HG03354 (cell line): Measurements from ENCODE around the gene MRPS2.
"Not testable (repeated sequence)": the region's sequence is repeated elsewhere in the genome, so short reads cannot be mapped to it uniquely, and the experiment has no call there.

Experiments used
- ATAC-seq: cut with Tn5 transposase; IDR thresholded peaks from one replicate; pipeline ENCODE4 v1.9.1; 2021; ENCODE audit warnings: mild to moderate bottlenecking; ENCODE audit not compliant: unreplicated experiment, poor library complexity, severe bottlenecking

Gene MRPS2

GRCh38 chr9:135500525-135501260 lies at the start of gene MRPS2:
Gene MRPS2 (plus strand): TSS chr9:135500682. CDS start chr9:135500711, 29 bp downstream.
- peak; percentile 91 for ATAC-seq

DNA sequence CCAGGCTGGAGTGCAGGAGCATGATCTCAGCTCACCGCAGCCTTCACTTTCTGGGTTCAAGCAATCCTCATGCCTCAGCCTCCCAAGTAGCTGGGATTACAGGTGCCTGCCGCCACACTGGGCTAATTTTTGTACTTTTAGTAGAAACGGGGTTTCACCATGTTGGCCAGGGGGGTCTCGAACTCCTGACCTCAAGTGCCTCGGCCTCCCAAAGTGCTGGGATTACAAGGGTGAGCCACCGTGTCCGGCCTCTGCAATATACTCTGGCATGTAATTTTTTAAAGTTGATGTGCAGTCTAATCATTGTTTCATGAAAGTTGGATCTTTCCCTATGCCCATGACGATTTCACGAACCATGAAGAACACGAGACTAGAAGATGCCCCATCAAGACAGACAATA lies 49.5 kb upstream of the MRPS2 start:
- no peak for ATAC-seq

- ATAC-seq = not testable (repeated sequence)
Observed at GRCh38 chr9:135451909-135452308, 48.6 kb upstream of the MRPS2 start.

DNA sequence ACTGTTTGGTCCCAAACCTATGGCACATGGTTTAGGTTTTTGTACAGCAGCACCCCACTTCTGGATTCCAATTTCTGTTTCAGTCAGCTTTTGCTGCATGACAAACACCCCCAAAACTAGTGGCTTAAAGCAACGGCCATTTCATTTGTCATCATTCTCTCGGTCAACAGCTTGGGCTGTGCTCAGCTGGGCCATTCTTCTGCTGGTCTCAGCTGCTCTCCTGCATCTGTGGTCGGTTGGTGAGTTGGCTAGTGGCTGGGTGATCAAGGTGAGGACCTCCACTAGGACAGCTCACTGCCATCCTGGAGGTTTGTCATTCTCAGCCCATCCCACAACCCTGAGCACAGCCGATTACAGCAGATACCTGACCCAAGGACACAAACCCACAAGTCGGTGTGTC lies 45.7 kb upstream of the MRPS2 start:
- ATAC-seq = no peak

- no peak for ATAC-seq
Observed at GRCh38 chr9:135455401-135456030, 45.0 kb upstream of the MRPS2 start.

- ATAC-seq = no peak
Observed at GRCh38 chr9:135456436-135457104, 43.9 kb upstream of the MRPS2 start.

- ATAC-seq = not testable (repeated sequence)
Observed at GRCh38 chr9:135458478-135458877, 42.0 kb upstream of the MRPS2 start.

DNA sequence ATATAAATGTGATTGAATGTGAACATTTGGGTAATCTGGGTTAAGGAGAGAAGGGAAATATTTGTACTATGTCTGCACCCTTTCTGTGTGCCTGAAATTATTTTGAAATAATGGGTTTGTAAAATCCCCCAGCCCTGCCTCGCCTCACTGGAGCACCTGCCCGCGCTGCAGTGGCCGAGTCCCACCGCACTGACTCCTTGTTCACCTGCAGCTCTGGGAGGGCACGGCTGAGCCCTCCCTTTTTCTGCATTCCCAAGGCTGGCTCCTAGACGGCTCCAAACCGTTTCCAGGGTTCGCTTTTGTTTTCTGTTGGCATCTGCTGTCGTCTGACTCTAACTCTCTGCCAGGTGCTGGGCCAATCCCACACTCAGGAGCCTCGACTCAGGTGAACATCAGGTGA lies 38.5 kb upstream of the MRPS2 start:
- no peak for ATAC-seq

GRCh38 chr9:135463140-135463539 lies 37.3 kb upstream of the MRPS2 start:
- ATAC-seq = no peak

GRCh38 chr9:135464181-135464580 lies 36.3 kb upstream of the MRPS2 start:
- ATAC-seq = no peak

DNA sequence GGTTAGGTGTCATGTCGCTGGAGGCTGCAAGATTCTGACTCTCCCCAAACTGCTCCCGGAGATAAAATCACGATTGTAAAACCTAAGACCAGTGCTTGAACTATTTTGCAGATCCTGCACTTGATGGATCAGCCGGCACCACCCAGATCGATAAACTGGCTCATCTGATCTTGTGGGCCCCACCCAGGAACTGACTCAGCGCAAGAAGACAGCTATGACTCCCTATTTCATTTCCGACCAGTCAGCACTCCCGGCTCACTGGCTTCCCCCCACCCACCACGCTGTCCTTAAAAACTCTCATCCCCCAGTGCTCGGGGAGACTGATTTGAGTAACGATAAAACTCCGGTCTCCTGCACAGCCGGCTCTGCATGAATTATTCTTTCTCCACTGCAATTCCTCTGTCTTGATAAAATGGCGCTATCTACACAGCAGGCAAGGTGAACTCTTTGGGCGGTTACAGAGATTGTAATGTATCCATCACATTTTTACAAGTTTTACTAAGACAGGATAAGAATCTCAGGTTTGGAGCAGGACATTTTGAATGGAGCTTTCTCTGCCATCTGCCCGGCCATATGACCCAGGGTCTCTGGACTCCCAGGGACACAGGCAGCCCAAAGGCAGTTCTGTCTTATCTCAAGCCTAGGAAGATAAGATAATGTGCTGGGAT lies 31.5 kb upstream of the MRPS2 start:
- ATAC-seq = no peak

- ATAC-seq = no peak
Observed at GRCh38 chr9:135471791-135472640, 28.5 kb upstream of the MRPS2 start.

GRCh38 chr9:135473972-135474543 lies 26.4 kb upstream of the MRPS2 start:
- no peak for ATAC-seq

- ATAC-seq = no peak
Observed at GRCh38 chr9:135474915-135475314, 25.6 kb upstream of the MRPS2 start.

GRCh38 chr9:135476561-135477355 lies 23.7 kb upstream of the MRPS2 start:
- ATAC-seq = no peak

DNA sequence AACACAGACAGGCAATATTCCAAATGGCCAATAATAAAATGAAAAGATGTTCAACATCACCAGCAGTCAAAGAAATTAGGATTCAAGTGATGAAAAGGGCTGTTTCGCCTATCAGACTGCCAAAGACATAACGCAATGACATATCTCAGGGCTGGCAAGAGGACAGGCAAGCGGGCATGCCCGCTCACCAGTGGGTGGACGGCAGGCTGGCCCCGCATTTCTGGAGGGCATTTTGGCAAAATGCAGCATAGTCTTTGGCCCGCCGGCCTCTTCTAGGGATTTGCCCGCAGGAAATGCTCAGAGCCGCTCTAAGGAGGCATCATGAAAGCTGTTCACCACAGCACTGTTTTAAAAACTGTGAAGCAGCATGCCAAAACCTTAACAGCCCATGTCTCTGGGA lies 22.3 kb upstream of the MRPS2 start:
- ATAC-seq = no peak

GRCh38 chr9:135478829-135479468 lies 21.5 kb upstream of the MRPS2 start:
- no peak for ATAC-seq

GRCh38 chr9:135479469-135480052 lies 20.9 kb upstream of the MRPS2 start, which contains the start of gene PPP1R26:
Gene PPP1R26 (plus strand): TSS chr9:135479782. CDS start chr9:135484511, 4,729 bp downstream.
- no peak for ATAC-seq
